AG09319 (cell line): ENCODE results near the gene MPEG1.

Source experiments
- DNase-seq: peaks from one replicate; pipeline ENCODE4 v3.0.0-alpha.2; 2010; ENCODE audit warnings: low read depth; ENCODE audit errors: extremely low read depth
- CTCF ChIP-seq: IDR thresholded peaks from 2 replicates; pipeline ENCODE4 v1.5.1; 2011; ENCODE audit warnings: low read depth, mild to moderate bottlenecking, inconsistent platforms, low read length, moderate library complexity

The MPEG1 gene

GRCh38 chr11:59183771-59184170, 29.0 kb downstream of the MPEG1 start:
- TF ChIP-seq CTCF, result no peak
- DNase-seq, result no peak

GRCh38 chr11:59182457-59183151, 30.1 kb downstream of the MPEG1 start:
- TF ChIP-seq CTCF, result no peak
- DNase-seq, result no peak

GRCh38 chr11:59181746-59182456, 30.8 kb downstream of the MPEG1 start:
- no peak for TF ChIP-seq CTCF
- no peak for DNase-seq

GRCh38 chr11:59180907-59181306, 31.8 kb downstream of the MPEG1 start:
- no peak for DNase-seq
- TF ChIP-seq CTCF, result no peak

GRCh38 chr11:59180168-59180776, 32.5 kb downstream of the MPEG1 start:
- no peak for TF ChIP-seq CTCF

GRCh38 chr11:59179121-59179520, 33.6 kb downstream of the MPEG1 start:
- TF ChIP-seq CTCF, result no peak
- DNase-seq, result no peak

More at GRCh38 chr11:59180168-59180776, 32.5 kb downstream of the MPEG1 start:
- DNase-seq, result no peak

GRCh38 chr11:59178402-59178801, 34.3 kb downstream of the MPEG1 start:
- DNase-seq, result no peak
- no peak for TF ChIP-seq CTCF
